ENCODE measurements around the gene TSC22D2. TPM values are rescaled to one million over a fixed set of nuclear protein-coding genes. Genes with fewer than 3 reads are reported as not detected.

Gene TSC22D2
- total and polyA plus RNA-seq, 5 experiments from 2014 or later: 6.3 to 28.9 (median 11.8) TPM

- ATAC-seq: no peak
- Mint-ChIP-seq H3K36me3 (peaks cover 0 to 16% (median 3%) of the 10 kb centered on the region in 3 donors), H3K27ac (peak overlapping the region in 1 of 10 donors; percentile 36), H3K4me3 (no peak overlapping the region), H3K4me1 (peaks cover 21 to 45% (median 44%) of the 10 kb centered on the region in 4 donors), H3K9me3 (no peaks in the 10 kb centered on the region), H3K27me3 (no peaks in the 10 kb centered on the region)
- POLR2A ChIA-PET: no interaction called here
- no peak for DNase-seq
Measured at GRCh38 chr3:150446470-150446977, 38.4 kb downstream of the TSC22D2 start.

- POLR2A ChIA-PET: no interaction called here
- peaks cover 0 to 12% (median 3%) of the 10 kb centered on the region in 3 donors for H3K36me3 Mint-ChIP-seq
- peak overlapping the region in 1 of 10 donors; percentile 8 for H3K27ac Mint-ChIP-seq
- H3K4me1 Mint-ChIP-seq: peaks cover 16 to 45% (median 39%) of the 10 kb centered on the region in 4 donors
- no peaks in the 10 kb centered on the region for H3K9me3 Mint-ChIP-seq
- ATAC-seq (no peak), DNase-seq (no peak)
- no peaks in the 10 kb centered on the region for H3K27me3 Mint-ChIP-seq
- H3K4me3 Mint-ChIP-seq: no peak overlapping the region
Measured at GRCh38 chr3:150447084-150447483, 39.0 kb downstream of the TSC22D2 start.

GRCh38 chr3:150447631-150448465, 39.8 kb downstream of the TSC22D2 start:
- DNase-seq (no peak), ATAC-seq (no peak)
- H3K4me1 Mint-ChIP-seq: peaks cover 15 to 43% (median 34%) of the 10 kb centered on the region in 4 donors
- H3K27me3 Mint-ChIP-seq: no peaks in the 10 kb centered on the region
- POLR2A ChIA-PET: no interaction called here
- H3K27ac Mint-ChIP-seq: peak overlapping the region in 3 of 10 donors; percentile 8 to 48 (median 9)
- no peaks in the 10 kb centered on the region for H3K9me3 Mint-ChIP-seq
- no peak overlapping the region for H3K4me3 Mint-ChIP-seq
- H3K36me3 Mint-ChIP-seq: peaks cover 0 to 8% (median 0%) of the 10 kb centered on the region in 3 donors

GRCh38 chr3:150449169-150449721, 41.1 kb downstream of the TSC22D2 start:
- Mint-ChIP-seq H3K36me3 (peaks cover 0 to 6% (median 0%) of the 10 kb centered on the region in 3 donors), H3K9me3 (no peaks in the 10 kb centered on the region), H3K27me3 (no peaks in the 10 kb centered on the region), H3K4me1 (peaks cover 18 to 43% (median 37%) of the 10 kb centered on the region in 4 donors), H3K27ac (peak overlapping the region in 2 of 10 donors; percentile 8 to 49), H3K4me3 (peak overlapping the region in 3 of 10 donors; percentile 2 to 17 (median 6))
- POLR2A ChIA-PET: no interaction called here
- ATAC-seq (no peak), DNase-seq (no peak)

GRCh38 chr3:150450916-150451315, 42.8 kb downstream of the TSC22D2 start:
- H3K4me3 Mint-ChIP-seq: no peak overlapping the region
- H3K27me3 Mint-ChIP-seq: no peaks in the 10 kb centered on the region
- no peaks in the 10 kb centered on the region for H3K9me3 Mint-ChIP-seq
- POLR2A ChIA-PET: interaction anchor here (0.6 kb wide), 1 partner anchor 115 kb away, joined by 6 read pairs; no protein-coding TSS in a partner anchor
- peak overlapping the region in 1 of 10 donors; percentile 68 for H3K27ac Mint-ChIP-seq
- ATAC-seq (no peak), DNase-seq (no peak)
- H3K36me3 Mint-ChIP-seq: peaks cover 0 to 4% (median 0%) of the 10 kb centered on the region in 3 donors
- H3K4me1 Mint-ChIP-seq: peaks cover 19 to 41% (median 35%) of the 10 kb centered on the region in 4 donors

- Mint-ChIP-seq H3K9me3 (no peaks in the 10 kb centered on the region), H3K4me3 (no peak overlapping the region), H3K36me3 (peaks cover 0 to 5% (median 0%) of the 10 kb centered on the region in 3 donors), H3K27me3 (no peaks in the 10 kb centered on the region), H3K27ac (peak overlapping the region in 3 of 10 donors; percentile 10 to 68 (median 32)), H3K4me1 (peaks cover 19 to 37% (median 33%) of the 10 kb centered on the region in 4 donors)
- no peak for DNase-seq
- POLR2A ChIA-PET: interaction anchor here (0.6 kb wide), 1 partner anchor 114 kb away, joined by 6 read pairs; no protein-coding TSS in a partner anchor
- ATAC-seq: no peak
Measured at GRCh38 chr3:150451329-150452048, 43.4 kb downstream of the TSC22D2 start.

- ATAC-seq (no peak), DNase-seq (no peak)
- Mint-ChIP-seq H3K4me1 (peaks cover 9 to 23% (median 20%) of the 10 kb centered on the region in 4 donors), H3K27ac (peak overlapping the region in 1 of 10 donors; percentile 61), H3K36me3 (peaks cover 0 to 19% (median 8%) of the 10 kb centered on the region in 3 donors), H3K9me3 (no peaks in the 10 kb centered on the region), H3K4me3 (no peak overlapping the region), H3K27me3 (no peaks in the 10 kb centered on the region)
- POLR2A ChIA-PET: no interaction called here
Measured at GRCh38 chr3:150453353-150453752, 45.3 kb downstream of the TSC22D2 start.

- Mint-ChIP-seq H3K27ac (peak overlapping the region in 3 of 10 donors; percentile 6 to 72 (median 63)), H3K27me3 (no peaks in the 10 kb centered on the region), H3K4me3 (no peak overlapping the region), H3K36me3 (peaks cover 0 to 25% (median 12%) of the 10 kb centered on the region in 3 donors), H3K4me1 (peaks cover 9 to 21% (median 18%) of the 10 kb centered on the region in 4 donors), H3K9me3 (no peaks in the 10 kb centered on the region)
- POLR2A ChIA-PET: no interaction called here
- no peak for ATAC-seq
- DNase-seq: no peak
Measured at GRCh38 chr3:150454085-150454484, 46.0 kb downstream of the TSC22D2 start.

GRCh38 chr3:150454622-150455021, 46.5 kb downstream of the TSC22D2 start:
- no peak for DNase-seq
- Mint-ChIP-seq H3K4me1 (peaks cover 7 to 17% (median 15%) of the 10 kb centered on the region in 4 donors), H3K4me3 (no peak overlapping the region), H3K27me3 (no peaks in the 10 kb centered on the region), H3K27ac (no peak overlapping the region), H3K36me3 (peaks cover 0 to 30% (median 14%) of the 10 kb centered on the region in 3 donors), H3K9me3 (no peaks in the 10 kb centered on the region)
- ATAC-seq: no peak
- POLR2A ChIA-PET: no interaction called here

- peak overlapping the region in 1 of 10 donors; percentile 61 for H3K27ac Mint-ChIP-seq
- no peaks in the 10 kb centered on the region for H3K27me3 Mint-ChIP-seq
- H3K9me3 Mint-ChIP-seq: no peaks in the 10 kb centered on the region
- peaks cover 0 to 31% (median 14%) of the 10 kb centered on the region in 3 donors for H3K36me3 Mint-ChIP-seq
- POLR2A ChIA-PET: no interaction called here
- H3K4me3 Mint-ChIP-seq: no peak overlapping the region
- ATAC-seq: no peak
- no peak for DNase-seq
- peaks cover 7 to 17% (median 15%) of the 10 kb centered on the region in 4 donors for H3K4me1 Mint-ChIP-seq
Measured at GRCh38 chr3:150455341-150455740, 47.2 kb downstream of the TSC22D2 start.

- Mint-ChIP-seq H3K27me3 (no peaks in the 10 kb centered on the region), H3K4me1 (peaks cover 0 to 9% (median 6%) of the 10 kb centered on the region in 4 donors), H3K36me3 (peaks cover 0 to 31% (median 14%) of the 10 kb centered on the region in 3 donors), H3K9me3 (no peaks in the 10 kb centered on the region), H3K4me3 (no peak overlapping the region), H3K27ac (no peak overlapping the region)
- POLR2A ChIA-PET: no interaction called here
- no peak for ATAC-seq
- DNase-seq: no peak
Measured at GRCh38 chr3:150458001-150458400, 49.9 kb downstream of the TSC22D2 start.

GRCh38 chr3:150460484-150460883, 52.4 kb downstream of the TSC22D2 start:
- ATAC-seq (no peak), DNase-seq (no peak)
- H3K36me3 Mint-ChIP-seq: peaks cover 0 to 32% (median 14%) of the 10 kb centered on the region in 3 donors
- no peaks in the 10 kb centered on the region for H3K27me3 Mint-ChIP-seq
- no peak overlapping the region for H3K4me3 Mint-ChIP-seq
- H3K9me3 Mint-ChIP-seq: no peaks in the 10 kb centered on the region
- POLR2A ChIA-PET: no interaction called here
- no peak overlapping the region for H3K27ac Mint-ChIP-seq
- peaks cover 0 to 2% (median 0%) of the 10 kb centered on the region in 4 donors for H3K4me1 Mint-ChIP-seq

Data from naive thymus-derived CD8-positive, alpha-beta T cell (primary cell).